Stimulated activated CD8-positive, alpha-beta memory T cell treated with anti-CD3 and anti-CD28 coated beads, Interleukin-15, amount 100 ng/mL, for 4 hours (primary cell): ENCODE measurements around the gene GYG2.

ENCODE experiments used
- DNase-seq, 2 donors: peaks; one replicate each; pipeline ENCODE4 v3.0.0-alpha.2; 2020; ENCODE audit warnings: low read depth in 2 of 2

Gene GYG2

DNA sequence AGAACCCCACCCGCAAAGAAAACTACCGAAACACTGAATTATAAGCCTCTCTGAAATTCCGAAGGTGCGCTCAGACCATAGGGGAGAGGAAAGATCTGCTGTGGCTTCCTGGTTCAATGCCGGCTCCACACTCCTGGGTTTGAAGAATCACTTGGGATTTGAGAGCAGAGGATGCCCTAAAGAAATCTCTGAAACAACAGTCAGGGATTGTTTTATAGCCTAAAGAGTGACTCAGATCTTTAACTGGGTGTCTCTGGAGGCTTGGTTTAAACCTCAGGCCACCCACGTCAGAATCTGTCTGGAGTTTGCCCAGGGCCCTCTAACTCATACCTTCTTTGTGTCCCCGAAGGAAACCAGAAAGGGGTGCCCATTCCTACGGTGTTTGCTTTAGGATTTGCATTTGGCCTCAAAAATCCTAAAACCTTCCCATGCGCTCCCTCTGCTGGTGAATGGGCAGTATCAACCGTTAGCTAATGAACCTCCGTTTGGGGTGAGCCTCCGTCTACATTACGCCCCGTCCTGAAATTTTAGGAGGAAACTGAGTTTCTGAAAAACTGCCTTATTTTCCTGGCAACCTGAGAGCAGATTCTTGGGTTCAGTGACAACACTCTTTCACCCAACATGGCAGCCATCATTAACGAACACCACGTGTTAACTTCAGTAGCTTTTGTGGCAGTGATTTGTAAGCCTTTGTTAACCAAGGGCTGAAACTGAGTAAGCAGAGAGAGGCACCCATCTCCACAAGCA lies 16.4 kb upstream of the GYG2 start:
- DNase-seq, result peak; percentile 1 to 10

- no peak for DNase-seq
Observed at GRCh38 chrX:2817036-2817435, 11.7 kb upstream of the GYG2 start.

GRCh38 chrX:2819345-2820135 lies 9.2 kb upstream of the GYG2 start:
- DNase-seq, result no peak

DNA sequence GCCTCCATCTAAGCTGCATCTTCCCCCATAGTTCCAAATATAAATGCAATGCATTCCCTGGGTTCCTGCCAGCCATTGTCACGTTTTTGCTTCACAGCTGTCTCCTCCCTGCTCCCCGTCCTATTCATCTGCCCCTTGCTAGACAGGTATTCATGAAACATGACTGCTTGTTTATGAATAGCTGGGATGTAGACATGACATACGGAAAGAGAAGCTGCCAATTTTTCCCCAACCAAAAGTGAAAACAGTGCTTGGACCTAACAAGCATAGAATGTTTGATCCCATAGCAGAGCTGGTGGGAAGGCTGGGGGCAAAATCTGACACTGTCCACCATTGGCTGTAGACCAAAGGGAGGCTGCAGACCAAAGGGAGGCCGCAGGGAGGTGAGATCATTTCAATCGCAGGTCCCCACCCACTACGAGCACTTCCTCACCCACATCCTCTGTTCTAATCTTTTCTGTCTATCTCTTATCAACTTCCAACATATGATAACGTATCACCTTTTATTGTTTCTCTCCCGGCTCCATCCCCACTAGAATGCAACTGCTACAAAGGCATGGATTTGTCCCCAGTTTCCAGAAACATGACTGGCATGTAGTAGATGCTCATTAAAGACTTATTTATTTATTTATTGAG lies 8.5 kb upstream of the GYG2 start:
- no peak for DNase-seq

GRCh38 chrX:2823795-2824386 lies 4.8 kb upstream of the GYG2 start:
- DNase-seq, result no peak

DNA sequence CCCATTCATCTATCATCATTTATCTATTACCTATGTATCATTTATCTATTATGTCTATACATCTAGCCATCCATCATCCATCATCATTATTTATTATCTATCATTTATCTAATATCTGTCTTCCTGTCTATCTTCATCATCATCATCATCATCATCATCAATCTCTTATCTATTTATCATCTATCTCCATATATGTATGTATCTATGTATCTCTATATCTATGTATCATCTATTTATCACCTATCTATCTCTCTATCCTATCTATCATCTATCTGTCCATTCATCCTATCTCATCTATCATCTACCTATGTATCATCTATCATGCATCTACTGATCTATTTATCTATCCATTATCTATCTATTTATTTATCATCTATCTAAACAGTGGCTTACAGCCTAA lies 3.8 kb upstream of the GYG2 start:
- DNase-seq, result no peak

GRCh38 chrX:2828959-2829411 lies 255 bp downstream of the GYG2 start:
- DNase-seq, result no peak

GRCh38 chrX:2829469-2830246 lies 928 bp downstream of the GYG2 start:
- DNase-seq, result no peak

DNA sequence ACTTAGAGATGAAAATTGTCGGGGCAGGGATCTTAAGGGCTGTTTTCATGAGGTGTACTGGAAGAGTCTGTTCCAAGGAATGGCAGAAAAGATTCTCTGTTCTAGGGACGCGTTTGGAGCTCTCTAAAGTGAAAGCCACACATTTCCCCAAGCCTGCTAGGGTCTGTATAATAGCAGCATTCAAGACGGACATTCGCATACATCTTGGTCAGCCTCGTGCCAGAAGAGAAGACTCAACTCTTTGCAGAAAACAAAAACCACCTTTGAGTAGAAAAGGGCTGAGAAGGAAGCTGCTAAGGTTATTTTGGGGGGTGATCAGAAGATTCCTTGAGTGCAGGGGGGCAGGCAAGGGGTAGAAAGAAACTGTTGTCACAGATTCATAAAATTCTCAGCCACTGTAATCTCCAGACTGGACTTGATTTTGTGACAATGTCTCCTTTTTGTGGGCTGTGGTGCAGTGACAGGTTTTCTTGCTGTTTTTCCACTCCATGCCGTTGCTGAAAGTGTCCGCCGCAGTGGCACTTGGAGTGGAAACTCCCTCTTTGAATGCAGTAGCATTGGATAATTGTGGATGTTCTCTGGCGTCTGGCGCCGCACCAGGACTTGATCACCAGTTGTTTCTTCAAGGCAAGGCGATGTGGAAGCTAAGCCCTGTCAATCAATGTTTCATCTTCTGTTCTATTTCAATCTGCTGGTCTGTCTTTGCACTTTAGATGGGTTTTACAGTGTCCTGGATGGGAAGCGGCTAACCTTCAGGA lies 2.9 kb downstream of the GYG2 start:
- no peak for DNase-seq

- DNase-seq, result no peak
Observed at GRCh38 chrX:2837961-2838360, 9.2 kb downstream of the GYG2 start.

GRCh38 chrX:2840961-2841360 lies 12.2 kb downstream of the GYG2 start:
- DNase-seq, result no peak

DNA sequence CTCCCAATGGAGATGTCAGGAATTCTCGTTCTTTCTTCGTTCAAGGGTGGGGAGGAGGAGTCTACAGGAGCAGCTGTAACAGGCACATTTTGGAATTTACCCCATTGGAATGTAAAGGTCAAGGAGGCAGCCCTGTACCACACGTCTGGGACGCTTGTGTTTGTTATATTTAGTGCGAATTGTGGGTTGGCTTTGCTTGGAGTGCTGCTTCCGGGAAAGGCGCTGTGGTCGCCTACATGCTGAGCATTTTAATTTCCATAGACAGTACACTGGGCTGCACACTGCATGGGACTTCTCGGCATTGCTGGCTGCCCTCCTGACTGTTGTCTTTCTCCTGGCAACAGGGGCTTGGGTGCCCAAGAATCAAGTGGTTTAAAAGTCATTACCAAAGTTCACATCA lies 12.8 kb downstream of the GYG2 start:
- no peak for DNase-seq

GRCh38 chrX:2846992-2847391 lies 18.3 kb downstream of the GYG2 start:
- no peak for DNase-seq

DNA sequence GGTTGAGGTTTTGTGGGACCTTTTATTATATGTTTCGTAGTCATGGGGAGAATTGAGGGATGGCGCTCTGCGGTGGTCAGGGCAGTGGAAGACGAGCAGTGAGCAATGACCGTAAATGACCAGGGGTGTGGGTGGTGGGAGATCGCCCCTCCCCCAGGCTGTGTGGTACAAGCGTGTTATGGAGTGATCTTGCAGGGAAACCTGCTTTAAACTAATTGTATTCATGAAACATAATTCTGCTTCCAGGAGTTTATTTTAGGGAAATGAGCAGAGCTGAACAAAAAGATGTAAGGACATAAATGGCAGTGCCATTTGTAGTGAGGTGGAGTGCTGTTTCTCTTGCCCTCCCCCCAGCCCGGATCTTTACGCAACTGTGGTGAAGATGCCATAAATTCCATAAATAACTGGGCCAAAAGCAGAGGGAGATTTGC lies 20.2 kb downstream of the GYG2 start:
- DNase-seq, result no peak

- DNase-seq, result no peak
Observed at GRCh38 chrX:2854918-2855317, 26.2 kb downstream of the GYG2 start.

GRCh38 chrX:2855761-2856160 lies 27.0 kb downstream of the GYG2 start:
- DNase-seq, result no peak

GRCh38 chrX:2857566-2857965 lies 28.8 kb downstream of the GYG2 start:
- DNase-seq, result no peak

- DNase-seq, result no peak
Observed at GRCh38 chrX:2859197-2859797, 30.6 kb downstream of the GYG2 start.

GRCh38 chrX:2862404-2862803 lies 33.7 kb downstream of the GYG2 start:
- DNase-seq, result no peak

GRCh38 chrX:2863646-2864045 lies 34.9 kb downstream of the GYG2 start:
- DNase-seq, result no peak
